Measurements from ENCODE around the gene KDM3B.

DNA sequence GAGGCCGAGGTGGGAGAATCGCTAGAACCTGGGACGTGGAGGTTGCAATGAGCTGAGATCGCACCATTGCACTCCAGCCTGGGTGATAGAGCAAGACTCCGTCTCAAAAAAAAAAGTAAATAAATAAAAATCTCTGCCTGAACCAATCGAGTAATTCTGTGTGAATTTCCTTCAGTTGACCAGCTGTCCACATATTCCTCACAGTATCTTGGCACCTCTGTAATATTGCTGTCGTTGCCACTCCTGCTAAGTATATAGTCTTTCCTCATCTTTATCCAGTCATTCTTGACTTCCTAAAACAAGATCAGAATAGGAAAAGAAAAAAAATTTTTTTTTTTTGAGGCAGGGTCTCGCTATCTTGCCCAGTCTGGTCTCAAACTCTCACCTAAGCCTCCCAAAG is 29.9 kb downstream of the KDM3B start:
- TF ChIP-seq, protein P1, sequence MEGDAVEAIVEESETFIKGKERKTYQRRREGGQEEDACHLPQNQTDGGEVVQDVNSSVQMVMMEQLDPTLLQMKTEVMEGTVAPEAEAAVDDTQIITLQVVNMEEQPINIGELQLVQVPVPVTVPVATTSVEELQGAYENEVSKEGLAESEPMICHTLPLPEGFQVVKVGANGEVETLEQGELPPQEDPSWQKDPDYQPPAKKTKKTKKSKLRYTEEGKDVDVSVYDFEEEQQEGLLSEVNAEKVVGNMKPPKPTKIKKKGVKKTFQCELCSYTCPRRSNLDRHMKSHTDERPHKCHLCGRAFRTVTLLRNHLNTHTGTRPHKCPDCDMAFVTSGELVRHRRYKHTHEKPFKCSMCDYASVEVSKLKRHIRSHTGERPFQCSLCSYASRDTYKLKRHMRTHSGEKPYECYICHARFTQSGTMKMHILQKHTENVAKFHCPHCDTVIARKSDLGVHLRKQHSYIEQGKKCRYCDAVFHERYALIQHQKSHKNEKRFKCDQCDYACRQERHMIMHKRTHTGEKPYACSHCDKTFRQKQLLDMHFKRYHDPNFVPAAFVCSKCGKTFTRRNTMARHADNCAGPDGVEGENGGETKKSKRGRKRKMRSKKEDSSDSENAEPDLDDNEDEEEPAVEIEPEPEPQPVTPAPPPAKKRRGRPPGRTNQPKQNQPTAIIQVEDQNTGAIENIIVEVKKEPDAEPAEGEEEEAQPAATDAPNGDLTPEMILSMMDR (IDR thresholded peaks at IDR 0.05; ENCODE audit: low read length) = no peak
- TF ChIP-seq EZH2 (optimal IDR thresholded peaks at IDR 0.05; ENCODE audit: low read depth, low read length) = no peak
